ENCODE results near the gene RPS29. TPM values are rescaled to one million over a fixed set of nuclear protein-coding genes. Genes with fewer than 3 reads are reported as not detected.
"Not testable (repeated sequence)": the region's sequence is repeated elsewhere in the genome, so short reads cannot be mapped to it uniquely, and the experiment has no call there.

Gene RPS29
- total and polyA plus RNA-seq, 4 donors = 808 to 2,775 (median 1,086) TPM

GRCh38 chr14:49620182-49621113 lies 34.3 kb upstream of the RPS29 start, which contains the start of the genes MGAT2 and RPL36AL:
Gene MGAT2 (plus strand): TSS chr14:49620799. CDS start chr14:49621269, 470 bp downstream.
Gene RPL36AL (minus strand): TSS chr14:49620626. CDS start chr14:49619104, 1,522 bp downstream.
- H3K4me1 ChIP-seq (ENCODE audit: control insufficient read depth, insufficient read depth, low read length) = peaks cover 11% of the 10 kb centered on the region
- WGBS (ENCODE audit: insufficient coverage) = under 1% methylated on average over 85 of the region's 85 CpGs

GRCh38 chr14:49619730-49620129 lies 33.5 kb upstream of the RPS29 start:
- 0% methylated on average over 3 of the region's 11 CpGs for WGBS (ENCODE audit: insufficient coverage)
- H3K4me1 ChIP-seq (ENCODE audit: control insufficient read depth, insufficient read depth, low read length) = peaks cover 11% of the 10 kb centered on the region
- peak overlapping the region; percentile 97 for H3K27ac ChIP-seq (ENCODE audit: low read depth, low read length)
- peak overlapping the region; percentile 99 for H3K4me3 ChIP-seq (ENCODE audit: low read depth, low read length)
- no peak for DNase-seq (ENCODE audit: low read depth in 4 of 6, low spot score in 6 of 6)
- H3K36me3 ChIP-seq (ENCODE audit: control insufficient read depth, insufficient read depth, low read length) = peaks cover 18% of the 10 kb centered on the region
- no peaks in the 10 kb centered on the region for H3K27me3 ChIP-seq (ENCODE audit: control insufficient read depth, insufficient read depth, low read length)
- no peaks in the 10 kb centered on the region for H3K9me3 ChIP-seq (ENCODE audit: control insufficient read depth, insufficient read depth, low read length)

More at GRCh38 chr14:49620182-49621113, 34.3 kb upstream of the RPS29 start, which contains the start of the genes MGAT2 and RPL36AL:
- peak; percentile 92 to 99 (median 96) for DNase-seq (ENCODE audit: low read depth in 4 of 6, low spot score in 6 of 6)
- Histone ChIP-seq H3K4me3 (ENCODE audit: low read depth, low read length) (peak within 1 kb of the TSS; percentile 99), H3K27me3 (ENCODE audit: control insufficient read depth, insufficient read depth, low read length) (no peaks in the 10 kb centered on the region), H3K27ac (ENCODE audit: low read depth, low read length) (peak within 1 kb of the TSS; percentile 97), H3K9me3 (ENCODE audit: control insufficient read depth, insufficient read depth, low read length) (no peaks in the 10 kb centered on the region), H3K36me3 (ENCODE audit: control insufficient read depth, insufficient read depth, low read length) (peaks cover 18% of the 10 kb centered on the region)

- DNase-seq (ENCODE audit: low read depth in 4 of 6, low spot score in 6 of 6); H3K27ac ChIP-seq (ENCODE audit: low read depth, low read length): not testable (repeated sequence)
- WGBS (ENCODE audit: insufficient coverage) = 74% methylated on average over 13 of the region's 19 CpGs
Measured at GRCh38 chr14:49619273-49619672, 33.1 kb upstream of the RPS29 start.

GRCh38 chr14:49617852-49618519 lies 31.8 kb upstream of the RPS29 start:
- Histone ChIP-seq H3K36me3 (ENCODE audit: control insufficient read depth, insufficient read depth, low read length) (peaks cover 15% of the 10 kb centered on the region), H3K27ac (ENCODE audit: low read depth, low read length) (no peak overlapping the region), H3K27me3 (ENCODE audit: control insufficient read depth, insufficient read depth, low read length) (no peaks in the 10 kb centered on the region), H3K4me3 (ENCODE audit: low read depth, low read length) (no peak overlapping the region), H3K9me3 (ENCODE audit: control insufficient read depth, insufficient read depth, low read length) (no peaks in the 10 kb centered on the region), H3K4me1 (ENCODE audit: control insufficient read depth, insufficient read depth, low read length) (peaks cover 11% of the 10 kb centered on the region)
- WGBS (ENCODE audit: insufficient coverage) = 92% methylated on average over 2 of the region's 6 CpGs
- DNase-seq (ENCODE audit: low read depth in 4 of 6, low spot score in 6 of 6) = no peak

More at GRCh38 chr14:49619273-49619672, 33.1 kb upstream of the RPS29 start:
- H3K4me3 ChIP-seq (ENCODE audit: low read depth, low read length) = peak overlapping the region; percentile 99
- not testable (repeated sequence) for H3K9me3 ChIP-seq (ENCODE audit: control insufficient read depth, insufficient read depth, low read length); H3K27me3 ChIP-seq (ENCODE audit: control insufficient read depth, insufficient read depth, low read length)
- peaks cover 18% of the 10 kb centered on the region for H3K36me3 ChIP-seq (ENCODE audit: control insufficient read depth, insufficient read depth, low read length)
- peaks cover 11% of the 10 kb centered on the region for H3K4me1 ChIP-seq (ENCODE audit: control insufficient read depth, insufficient read depth, low read length)

- no peaks in the 10 kb centered on the region for H3K27me3 ChIP-seq (ENCODE audit: control insufficient read depth, insufficient read depth, low read length)
- DNase-seq (ENCODE audit: low read depth in 4 of 6, low spot score in 6 of 6) = no peak
- H3K9me3 ChIP-seq (ENCODE audit: control insufficient read depth, insufficient read depth, low read length) = no peaks in the 10 kb centered on the region
- WGBS (ENCODE audit: insufficient coverage) = 97% methylated on average over 4 of the region's 6 CpGs
- peaks cover 6% of the 10 kb centered on the region for H3K4me1 ChIP-seq (ENCODE audit: control insufficient read depth, insufficient read depth, low read length)
- H3K36me3 ChIP-seq (ENCODE audit: control insufficient read depth, insufficient read depth, low read length) = peaks cover 15% of the 10 kb centered on the region
- H3K27ac ChIP-seq (ENCODE audit: low read depth, low read length) = no peak overlapping the region
- no peak overlapping the region for H3K4me3 ChIP-seq (ENCODE audit: low read depth, low read length)
Measured at GRCh38 chr14:49615776-49616175, 29.6 kb upstream of the RPS29 start.

GRCh38 chr14:49614196-49614595 lies 28.0 kb upstream of the RPS29 start:
- peaks cover 2% of the 10 kb centered on the region for H3K4me1 ChIP-seq (ENCODE audit: control insufficient read depth, insufficient read depth, low read length)
- peaks cover 15% of the 10 kb centered on the region for H3K36me3 ChIP-seq (ENCODE audit: control insufficient read depth, insufficient read depth, low read length)
- H3K27ac ChIP-seq (ENCODE audit: low read depth, low read length) = no peak overlapping the region
- H3K4me3 ChIP-seq (ENCODE audit: low read depth, low read length) = no peak overlapping the region
- no peaks in the 10 kb centered on the region for H3K9me3 ChIP-seq (ENCODE audit: control insufficient read depth, insufficient read depth, low read length)
- DNase-seq (ENCODE audit: low read depth in 4 of 6, low spot score in 6 of 6) = no peak
- no CpG with 5 or more reads among the region's 2 CpGs for WGBS (ENCODE audit: insufficient coverage)
- no peaks in the 10 kb centered on the region for H3K27me3 ChIP-seq (ENCODE audit: control insufficient read depth, insufficient read depth, low read length)

GRCh38 chr14:49612671-49613070 lies 26.5 kb upstream of the RPS29 start:
- Histone ChIP-seq H3K27ac (ENCODE audit: low read depth, low read length) (no peak overlapping the region), H3K36me3 (ENCODE audit: control insufficient read depth, insufficient read depth, low read length) (peaks cover 12% of the 10 kb centered on the region), H3K27me3 (ENCODE audit: control insufficient read depth, insufficient read depth, low read length) (no peaks in the 10 kb centered on the region), H3K4me3 (ENCODE audit: low read depth, low read length) (no peak overlapping the region), H3K4me1 (ENCODE audit: control insufficient read depth, insufficient read depth, low read length) (no peaks in the 10 kb centered on the region), H3K9me3 (ENCODE audit: control insufficient read depth, insufficient read depth, low read length) (no peaks in the 10 kb centered on the region)
- 88% methylated on average over 7 of the region's 8 CpGs for WGBS (ENCODE audit: insufficient coverage)
- DNase-seq (ENCODE audit: low read depth in 4 of 6, low spot score in 6 of 6) = no peak

GRCh38 chr14:49612251-49612650 lies 26.1 kb upstream of the RPS29 start:
- peaks cover 9% of the 10 kb centered on the region for H3K36me3 ChIP-seq (ENCODE audit: control insufficient read depth, insufficient read depth, low read length)
- no CpG with 5 or more reads among the region's 4 CpGs for WGBS (ENCODE audit: insufficient coverage)

GRCh38 chr14:49607583-49607982 lies 21.4 kb upstream of the RPS29 start:
- H3K27ac ChIP-seq (ENCODE audit: low read depth, low read length) = no peak overlapping the region
- no peaks in the 10 kb centered on the region for H3K27me3 ChIP-seq (ENCODE audit: control insufficient read depth, insufficient read depth, low read length)
- peaks cover 6% of the 10 kb centered on the region for H3K36me3 ChIP-seq (ENCODE audit: control insufficient read depth, insufficient read depth, low read length)
- H3K9me3 ChIP-seq (ENCODE audit: control insufficient read depth, insufficient read depth, low read length) = no peaks in the 10 kb centered on the region
- 93% methylated on average over 1 of the region's 6 CpGs for WGBS (ENCODE audit: insufficient coverage)
- no peaks in the 10 kb centered on the region for H3K4me1 ChIP-seq (ENCODE audit: control insufficient read depth, insufficient read depth, low read length)
- H3K4me3 ChIP-seq (ENCODE audit: low read depth, low read length) = no peak overlapping the region
- DNase-seq (ENCODE audit: low read depth in 4 of 6, low spot score in 6 of 6) = no peak

More at GRCh38 chr14:49612251-49612650, 26.1 kb upstream of the RPS29 start:
- no peak overlapping the region for H3K4me3 ChIP-seq (ENCODE audit: low read depth, low read length)
- no peaks in the 10 kb centered on the region for H3K27me3 ChIP-seq (ENCODE audit: control insufficient read depth, insufficient read depth, low read length)
- DNase-seq (ENCODE audit: low read depth in 4 of 6, low spot score in 6 of 6) = no peak
- no peak overlapping the region for H3K27ac ChIP-seq (ENCODE audit: low read depth, low read length)
- H3K9me3 ChIP-seq (ENCODE audit: control insufficient read depth, insufficient read depth, low read length) = no peaks in the 10 kb centered on the region
- H3K4me1 ChIP-seq (ENCODE audit: control insufficient read depth, insufficient read depth, low read length) = no peaks in the 10 kb centered on the region
